Measurements from ENCODE around the gene STK11IP. TPM values are rescaled to one million over a fixed set of nuclear protein-coding genes. Genes with fewer than 3 reads are reported as not detected.

Gene STK11IP
- total RNA-seq, 4 donors from 2014 or later = 25.3 to 68.0 (median 29.2) TPM

DNA sequence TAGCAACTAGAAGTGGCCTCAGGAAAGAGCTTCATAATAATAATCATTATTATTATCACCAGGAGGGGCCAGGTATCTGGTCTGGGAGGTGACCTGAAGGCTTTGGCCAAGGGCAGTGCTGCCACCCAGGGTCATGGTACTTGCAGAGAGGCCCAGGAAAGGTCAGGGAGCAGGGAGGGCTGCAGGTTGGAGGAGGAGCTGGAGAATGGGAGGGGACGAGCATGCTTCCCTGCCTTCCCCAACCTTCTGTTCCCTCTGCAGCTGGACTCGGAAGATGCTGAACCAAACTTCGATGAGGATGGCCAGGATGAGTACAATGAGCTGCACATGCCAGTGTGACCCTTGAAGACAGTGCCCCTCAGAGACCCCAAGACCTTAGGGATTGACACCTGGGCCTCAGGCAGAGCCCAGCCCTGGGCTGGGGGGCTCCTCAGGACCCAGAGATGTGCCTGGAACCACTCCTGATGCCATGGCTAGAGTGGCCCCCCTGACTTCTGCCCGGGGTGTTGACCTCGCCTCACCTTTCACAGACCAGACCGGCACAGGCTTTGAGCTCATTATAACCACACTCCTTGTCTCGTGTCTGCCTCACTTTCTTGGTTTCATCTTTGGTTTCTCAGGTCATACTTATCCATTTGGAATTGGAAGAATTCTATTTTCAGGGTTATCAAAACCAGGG, 43.9 kb downstream of the STK11IP start:
- no peak overlapping the region for H3K27ac ChIP-seq
- peak in 1 of 2 donors; percentile 49 for DNase-seq (ENCODE audit: low spot score in 2 of 2)
- WGBS = 79% methylated on average over 7 of the region's 7 CpGs

DNA sequence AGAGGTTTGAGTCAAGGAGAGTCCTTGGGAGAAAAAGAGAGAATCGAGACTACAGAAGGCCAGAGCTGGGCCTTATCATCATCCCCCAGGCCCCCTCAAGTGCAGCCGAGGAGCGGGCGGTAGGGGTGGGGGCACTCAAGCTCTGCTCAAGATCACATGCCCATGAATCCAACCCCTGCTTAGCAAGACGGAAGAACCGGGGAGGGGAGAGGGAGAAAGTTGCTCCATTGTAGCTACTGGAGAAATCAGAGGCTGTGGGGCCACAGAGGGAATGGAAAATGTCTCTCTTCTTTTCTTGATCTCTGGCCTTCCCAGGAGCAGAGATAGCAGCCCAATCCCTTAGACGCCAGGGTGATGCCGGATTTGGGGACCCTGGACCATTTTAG, 44.4 kb downstream of the STK11IP start:
- 77% methylated on average over 8 of the region's 8 CpGs for WGBS
- H3K9me3 ChIP-seq = no peaks in the 10 kb centered on the region
- H3K36me3 ChIP-seq = no peaks in the 10 kb centered on the region
- no peak overlapping the region for H3K4me3 ChIP-seq
- H3K27ac ChIP-seq = no peak overlapping the region
- H3K4me1 ChIP-seq = peaks cover 25% of the 10 kb centered on the region
- DNase-seq (ENCODE audit: low spot score in 2 of 2) = peak in 1 of 2 donors; percentile 75
- TF ChIP-seq POLR2A (IDR thresholded peaks at IDR 0.05) = no peak
- no peak for TF ChIP-seq EP300 (IDR thresholded peaks at IDR 0.05)
- TF ChIP-seq, protein P1, sequence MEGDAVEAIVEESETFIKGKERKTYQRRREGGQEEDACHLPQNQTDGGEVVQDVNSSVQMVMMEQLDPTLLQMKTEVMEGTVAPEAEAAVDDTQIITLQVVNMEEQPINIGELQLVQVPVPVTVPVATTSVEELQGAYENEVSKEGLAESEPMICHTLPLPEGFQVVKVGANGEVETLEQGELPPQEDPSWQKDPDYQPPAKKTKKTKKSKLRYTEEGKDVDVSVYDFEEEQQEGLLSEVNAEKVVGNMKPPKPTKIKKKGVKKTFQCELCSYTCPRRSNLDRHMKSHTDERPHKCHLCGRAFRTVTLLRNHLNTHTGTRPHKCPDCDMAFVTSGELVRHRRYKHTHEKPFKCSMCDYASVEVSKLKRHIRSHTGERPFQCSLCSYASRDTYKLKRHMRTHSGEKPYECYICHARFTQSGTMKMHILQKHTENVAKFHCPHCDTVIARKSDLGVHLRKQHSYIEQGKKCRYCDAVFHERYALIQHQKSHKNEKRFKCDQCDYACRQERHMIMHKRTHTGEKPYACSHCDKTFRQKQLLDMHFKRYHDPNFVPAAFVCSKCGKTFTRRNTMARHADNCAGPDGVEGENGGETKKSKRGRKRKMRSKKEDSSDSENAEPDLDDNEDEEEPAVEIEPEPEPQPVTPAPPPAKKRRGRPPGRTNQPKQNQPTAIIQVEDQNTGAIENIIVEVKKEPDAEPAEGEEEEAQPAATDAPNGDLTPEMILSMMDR (IDR thresholded peaks at IDR 0.05) = no peak
- TF ChIP-seq POLR2AphosphoS5 (IDR thresholded peaks at IDR 0.05) = no peak
- H3K27me3 ChIP-seq = peaks cover 5% of the 10 kb centered on the region

More for the DNA sequence above, 43.9 kb downstream of the STK11IP start:
- Histone ChIP-seq H3K27me3 (peaks cover 5% of the 10 kb centered on the region), H3K4me1 (peaks cover 25% of the 10 kb centered on the region), H3K36me3 (no peaks in the 10 kb centered on the region), H3K4me3 (no peak overlapping the region), H3K9me3 (no peaks in the 10 kb centered on the region)
- TF ChIP-seq POLR2AphosphoS5 (IDR thresholded peaks at IDR 0.05) (no peak), POLR2A (IDR thresholded peaks at IDR 0.05) (no peak), EP300 (IDR thresholded peaks at IDR 0.05) (no peak)
- TF ChIP-seq, protein P1 (IDR thresholded peaks at IDR 0.05) = no peak

DNA sequence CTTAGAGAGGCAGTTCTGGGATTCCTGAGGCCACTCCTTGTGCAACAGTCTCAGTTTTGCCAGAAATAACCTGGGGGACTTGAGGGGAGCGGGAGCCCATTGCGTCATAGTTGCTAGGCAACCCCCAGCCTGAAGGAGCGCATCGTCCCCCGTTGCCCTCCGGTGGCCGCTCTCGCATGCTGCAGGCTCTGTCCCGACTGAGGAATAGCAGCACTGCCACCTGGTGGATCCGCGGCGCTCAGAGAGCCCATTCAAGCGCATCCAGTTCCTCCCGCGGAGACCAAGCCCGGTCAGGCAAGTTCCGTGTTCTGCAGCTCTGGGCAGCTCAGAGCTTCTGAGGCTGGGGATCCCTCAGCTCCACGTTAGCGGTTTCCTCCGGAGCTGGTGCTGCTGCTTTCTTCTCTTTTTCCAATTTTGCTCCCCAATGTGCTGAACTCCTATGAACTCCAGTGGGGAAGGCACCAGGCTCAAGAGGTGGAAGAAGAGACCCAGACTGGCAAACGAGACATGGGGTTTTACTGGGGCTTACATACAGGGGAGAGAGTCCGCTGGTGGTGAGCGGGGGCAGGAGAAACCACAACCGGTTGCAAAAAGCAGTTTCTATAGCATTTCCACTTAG, 44.9 kb downstream of the STK11IP start:
- H3K36me3 ChIP-seq = no peaks in the 10 kb centered on the region
- H3K4me1 ChIP-seq = peaks cover 25% of the 10 kb centered on the region
- 19% methylated on average over 11 of the region's 24 CpGs for WGBS
- no peaks in the 10 kb centered on the region for H3K9me3 ChIP-seq
- no peak overlapping the region for H3K27ac ChIP-seq
- DNase-seq (ENCODE audit: low spot score in 2 of 2) = peak; percentile 96 to 97
- H3K4me3 ChIP-seq = no peak overlapping the region
- peaks cover 5% of the 10 kb centered on the region for H3K27me3 ChIP-seq
- TF ChIP-seq POLR2A (IDR thresholded peaks at IDR 0.05) (no peak), EP300 (IDR thresholded peaks at IDR 0.05) (no peak), POLR2AphosphoS5 (IDR thresholded peaks at IDR 0.05) (peak in 2 of 3 donors; percentile 45 to 63)
- TF ChIP-seq, protein P1 (IDR thresholded peaks at IDR 0.05) = peak; percentile 98 to 99

DNA sequence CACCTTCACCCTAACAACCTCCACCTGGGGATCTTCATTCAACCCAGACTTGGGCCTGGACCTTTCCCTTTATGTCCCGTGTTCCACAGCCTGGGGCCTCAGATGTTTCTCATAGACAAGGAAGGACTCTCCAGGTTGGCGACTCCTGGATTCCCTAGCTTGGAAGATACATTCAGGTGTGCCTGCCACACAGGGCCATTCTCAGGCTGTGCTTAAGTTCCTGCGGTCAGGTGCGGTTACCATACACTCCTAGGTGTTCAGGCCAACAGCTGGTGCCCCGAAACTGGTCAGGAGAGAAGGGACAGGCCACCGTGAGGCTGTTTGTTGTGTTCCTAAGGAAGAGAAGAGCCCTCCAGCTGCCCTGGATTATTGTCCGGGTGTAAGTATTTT, 45.4 kb downstream of the STK11IP start:
- TF ChIP-seq POLR2A (IDR thresholded peaks at IDR 0.05) = no peak
- TF ChIP-seq EP300 (IDR thresholded peaks at IDR 0.05) = no peak
- TF ChIP-seq POLR2AphosphoS5 (IDR thresholded peaks at IDR 0.05) = no peak
- TF ChIP-seq, protein P1 (IDR thresholded peaks at IDR 0.05) = no peak
- Histone ChIP-seq H3K4me3 (no peak overlapping the region), H3K36me3 (no peaks in the 10 kb centered on the region), H3K9me3 (no peaks in the 10 kb centered on the region), H3K27ac (no peak overlapping the region), H3K27me3 (peaks cover 5% of the 10 kb centered on the region), H3K4me1 (peaks cover 25% of the 10 kb centered on the region)
- WGBS = 80% methylated on average over 5 of the region's 7 CpGs
- DNase-seq (ENCODE audit: low spot score in 2 of 2) = peak in 1 of 2 donors; percentile 69

DNA sequence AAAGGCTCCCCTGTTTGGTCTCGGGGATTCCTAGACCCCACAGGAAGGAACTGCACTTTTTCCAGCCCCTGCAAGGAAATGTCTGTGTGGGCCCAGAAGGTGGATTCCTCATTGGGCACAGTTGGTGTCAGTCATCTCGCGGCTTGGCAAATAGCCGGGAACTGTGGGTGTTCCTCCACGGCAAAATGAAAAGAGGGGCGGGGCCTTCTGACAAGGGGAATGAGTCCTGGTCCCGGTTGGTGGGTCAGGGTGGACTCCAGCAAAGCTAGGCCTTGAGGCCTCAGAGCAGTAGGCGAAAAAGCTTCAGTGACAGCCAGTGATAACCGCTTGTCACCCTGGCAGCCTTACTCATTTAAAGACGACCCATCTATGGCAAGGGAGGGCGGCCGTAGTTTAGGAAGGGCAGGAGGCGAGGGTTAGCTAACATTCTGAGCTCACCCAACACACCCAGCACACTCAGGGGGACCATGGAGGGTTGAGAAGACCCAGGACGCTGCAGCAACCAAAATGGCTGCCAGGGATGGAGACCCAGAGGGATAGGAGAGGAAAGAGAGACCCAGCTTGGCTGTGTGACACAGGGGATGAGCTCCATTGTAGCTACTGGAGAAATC, 46.2 kb downstream of the STK11IP start:
- WGBS = 90% methylated on average over 14 of the region's 14 CpGs
- Histone ChIP-seq H3K27me3 (peaks cover 8% of the 10 kb centered on the region), H3K27ac (no peak overlapping the region), H3K36me3 (no peaks in the 10 kb centered on the region), H3K9me3 (no peaks in the 10 kb centered on the region), H3K4me1 (peaks cover 25% of the 10 kb centered on the region), H3K4me3 (no peak overlapping the region)
- DNase-seq (ENCODE audit: low spot score in 2 of 2) = peak in 1 of 2 donors; percentile 69
- TF ChIP-seq EP300 (IDR thresholded peaks at IDR 0.05) (no peak), POLR2A (IDR thresholded peaks at IDR 0.05) (no peak), POLR2AphosphoS5 (IDR thresholded peaks at IDR 0.05) (no peak)
- TF ChIP-seq, protein P1 (IDR thresholded peaks at IDR 0.05) = no peak

Data from suprapubic skin (tissue), 4 donors.